HG03060 (cell line): ENCODE results near the gene ELL3.
"Not testable (repeated sequence)": the region's sequence is repeated elsewhere in the genome, so short reads cannot be mapped to it uniquely, and the experiment has no call there.

Source experiments
- ATAC-seq: cut with Tn5 transposase; IDR thresholded peaks from one replicate; pipeline ENCODE4 v1.9.1; 2021; ENCODE audit warnings: low read depth, moderate number of reproducible peaks; ENCODE audit not compliant: unreplicated experiment

Gene ELL3

GRCh38 chr15:43735416-43735815, 41.4 kb downstream of the ELL3 start:
- no peak for ATAC-seq

GRCh38 chr15:43728053-43728725, 48.6 kb downstream of the ELL3 start:
- not testable (repeated sequence) for ATAC-seq

- not testable (repeated sequence) for ATAC-seq
These were observed 50.5 kb downstream of the ELL3 start for GRCh38 chr15:43726306-43726705.

GRCh38 chr15:43723151-43723550, 53.6 kb downstream of the ELL3 start:
- no peak for ATAC-seq
